ACC112 (cell line): ENCODE measurements around the gene OSBPL3.
A peak's percentile ranks its signal among the peaks of the same experiment; 100 is the strongest.

Source experiments
- H2AFZ ChIP-seq: fragments of 200-600 bp; sonication (generic); one replicate; pipeline ENCODE4 v1.6.0; 2017; ENCODE audit warnings: antibody characterized with exemption, low read length; ENCODE audit not compliant: unreplicated experiment
- H3K27ac ChIP-seq: fragments of 200-600 bp; sonication (generic); 2 replicates; pipeline ENCODE4 v1.5.1; 2014; ENCODE audit warnings: low read depth, mild to moderate bottlenecking, antibody characterized with exemption, low read length, moderate library complexity
- H3K27me3 ChIP-seq: fragments of 200-600 bp; sonication (generic); 2 replicates; pipeline ENCODE4 v1.6.1; 2014; ENCODE audit warnings: mild to moderate bottlenecking, antibody characterized with exemption, low read length, moderate library complexity, mixed read lengths; ENCODE audit not compliant: insufficient read depth
- H3K36me3 ChIP-seq: fragments of 200-600 bp; sonication (generic); 2 replicates; pipeline ENCODE4 v1.6.1; 2016; ENCODE audit warnings: mild to moderate bottlenecking, antibody characterized with exemption, low read length, moderate library complexity, mixed read lengths; ENCODE audit not compliant: insufficient read depth
- H3K4me1 ChIP-seq: fragments of 200-600 bp; sonication (generic); one replicate; pipeline ENCODE4 v1.6.1; 2016; ENCODE audit warnings: low read length, mixed read lengths; ENCODE audit not compliant: insufficient read depth, unreplicated experiment, control insufficient read depth
- H3K4me3 ChIP-seq: fragments of 200-600 bp; sonication (generic); 2 replicates; pipeline ENCODE4 v1.5.1; 2014; ENCODE audit warnings: mild to moderate bottlenecking, low read depth, low read length
- H3K79me2 ChIP-seq: fragments of 200-600 bp; sonication (generic); one replicate; pipeline ENCODE4 v1.6.0; 2016; ENCODE audit warnings: low read length; ENCODE audit not compliant: control insufficient read depth, unreplicated experiment, insufficient read depth

Gene OSBPL3

DNA sequence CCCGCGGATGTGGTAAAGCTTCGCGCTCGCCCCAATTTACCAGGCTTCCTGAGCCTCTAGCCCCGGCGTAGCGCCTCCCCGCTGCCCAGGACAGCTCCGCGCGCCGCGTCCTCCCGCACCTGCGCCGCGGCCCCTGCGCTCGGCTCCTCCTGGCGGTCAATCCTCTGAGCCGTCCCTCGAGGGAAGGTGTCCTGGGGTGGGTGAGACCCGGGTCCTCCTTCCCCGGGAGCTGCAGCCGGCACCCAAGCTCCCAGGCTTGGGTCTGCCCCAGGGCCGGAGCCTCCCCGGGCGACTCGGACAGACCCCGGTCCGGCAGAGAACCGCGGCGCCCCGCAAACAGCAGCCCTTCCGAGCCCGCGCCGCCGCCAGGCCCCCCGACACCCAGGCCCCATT, 512 bp downstream of the OSBPL3 start:
- Histone ChIP-seq H3K27me3 (no peaks in the 10 kb centered on the region), H3K4me1 (peaks cover 5% of the 10 kb centered on the region), H3K4me3 (peak overlapping the region; percentile 90), H3K27ac (no peak overlapping the region), H2AFZ (peak overlapping the region; percentile 8), H3K36me3 (no peaks in the 10 kb centered on the region), H3K79me2 (peaks cover 34% of the 10 kb centered on the region)

DNA sequence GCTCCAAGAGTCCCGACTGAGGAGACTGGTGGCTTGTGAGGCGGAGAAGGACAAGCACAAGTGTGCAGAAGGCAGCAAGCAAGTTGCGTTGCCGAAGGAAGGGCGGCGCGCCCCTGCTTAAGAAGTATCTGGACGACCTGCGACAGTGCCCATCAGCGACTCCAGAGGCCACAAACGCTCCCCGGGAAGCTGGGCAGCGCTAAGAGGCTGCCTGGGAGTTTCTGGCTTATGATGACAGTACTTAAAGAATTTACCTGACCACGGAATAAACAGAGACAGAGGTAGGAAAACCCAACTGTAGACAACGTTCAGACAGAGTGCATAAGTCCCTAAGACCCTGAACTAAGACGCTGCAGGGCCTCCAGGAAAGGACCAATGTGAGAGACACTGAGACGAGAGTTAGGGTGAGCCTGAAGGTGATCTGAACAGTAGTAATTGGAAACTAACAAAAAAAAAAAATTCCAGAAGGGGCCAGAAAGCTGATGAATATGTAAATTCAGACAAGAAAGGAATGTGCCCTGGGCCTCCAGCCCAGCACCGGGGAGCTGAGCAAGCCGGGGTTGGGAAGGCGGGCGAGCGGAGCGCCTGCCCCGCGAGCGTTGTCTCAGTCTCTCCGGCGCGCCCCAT, 1.0 kb downstream of the OSBPL3 start:
- Histone ChIP-seq H3K4me3 (peak overlapping the region; percentile 90), H3K27me3 (no peaks in the 10 kb centered on the region), H3K27ac (no peak overlapping the region), H3K4me1 (peaks cover 5% of the 10 kb centered on the region), H3K36me3 (no peaks in the 10 kb centered on the region), H2AFZ (no peak overlapping the region), H3K79me2 (peaks cover 38% of the 10 kb centered on the region)

DNA sequence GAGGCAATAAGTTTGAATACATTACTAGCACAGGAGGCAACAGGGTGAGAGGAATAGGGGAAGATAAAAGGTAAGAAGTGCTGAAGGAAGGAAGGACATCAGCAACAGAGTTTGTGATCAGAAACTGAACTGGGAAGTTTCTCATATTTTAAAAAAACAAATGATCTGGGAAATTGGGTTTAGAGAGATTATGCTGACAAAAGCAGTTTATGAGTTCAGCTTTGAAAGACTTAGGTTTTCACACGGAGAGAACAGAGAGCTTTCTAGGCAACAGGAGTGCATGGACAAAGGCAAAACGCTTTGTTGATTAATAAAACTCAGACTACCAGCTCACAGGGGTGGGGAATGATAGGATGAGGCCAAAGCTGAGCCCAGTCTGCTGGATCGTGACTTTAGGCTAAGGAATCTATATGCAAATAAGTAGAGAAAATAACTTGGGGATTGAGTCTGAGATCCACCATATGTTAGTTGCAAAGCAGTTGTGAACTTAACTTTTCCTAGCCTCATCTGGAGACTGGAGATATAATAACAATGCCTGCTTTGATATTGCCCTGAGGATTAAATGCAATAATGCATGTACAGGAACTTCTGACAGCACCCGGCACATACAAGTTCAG, 4.2 kb downstream of the OSBPL3 start:
- Histone ChIP-seq H3K36me3 (no peaks in the 10 kb centered on the region), H2AFZ (no peak overlapping the region), H3K27me3 (no peaks in the 10 kb centered on the region), H3K79me2 (peaks cover 56% of the 10 kb centered on the region), H3K4me3 (no peak overlapping the region), H3K4me1 (peaks cover 26% of the 10 kb centered on the region), H3K27ac (no peak overlapping the region)

DNA sequence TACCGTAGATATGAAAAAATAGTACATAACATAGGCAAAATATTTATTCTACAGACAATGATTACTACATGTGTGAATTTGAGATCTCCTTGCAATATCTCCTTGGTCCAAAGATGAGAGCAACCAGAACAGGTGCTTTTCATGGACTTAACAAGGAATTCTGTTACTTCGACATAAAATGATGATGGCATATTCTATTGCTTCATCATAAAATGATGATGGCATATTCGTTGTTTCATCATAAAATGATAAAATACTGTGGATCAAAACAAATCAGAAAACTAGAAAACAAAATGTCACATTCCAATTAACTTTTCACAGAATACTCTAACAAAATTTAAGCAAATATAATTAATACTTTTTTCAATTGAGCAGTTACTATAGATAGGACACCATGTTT, 4.8 kb downstream of the OSBPL3 start:
- H3K79me2 ChIP-seq = peaks cover 59% of the 10 kb centered on the region
- no peaks in the 10 kb centered on the region for H3K27me3 ChIP-seq
- peaks cover 29% of the 10 kb centered on the region for H3K4me1 ChIP-seq
- H3K4me3 ChIP-seq = no peak overlapping the region
- H3K27ac ChIP-seq = no peak overlapping the region
- no peak overlapping the region for H2AFZ ChIP-seq
- H3K36me3 ChIP-seq = no peaks in the 10 kb centered on the region

DNA sequence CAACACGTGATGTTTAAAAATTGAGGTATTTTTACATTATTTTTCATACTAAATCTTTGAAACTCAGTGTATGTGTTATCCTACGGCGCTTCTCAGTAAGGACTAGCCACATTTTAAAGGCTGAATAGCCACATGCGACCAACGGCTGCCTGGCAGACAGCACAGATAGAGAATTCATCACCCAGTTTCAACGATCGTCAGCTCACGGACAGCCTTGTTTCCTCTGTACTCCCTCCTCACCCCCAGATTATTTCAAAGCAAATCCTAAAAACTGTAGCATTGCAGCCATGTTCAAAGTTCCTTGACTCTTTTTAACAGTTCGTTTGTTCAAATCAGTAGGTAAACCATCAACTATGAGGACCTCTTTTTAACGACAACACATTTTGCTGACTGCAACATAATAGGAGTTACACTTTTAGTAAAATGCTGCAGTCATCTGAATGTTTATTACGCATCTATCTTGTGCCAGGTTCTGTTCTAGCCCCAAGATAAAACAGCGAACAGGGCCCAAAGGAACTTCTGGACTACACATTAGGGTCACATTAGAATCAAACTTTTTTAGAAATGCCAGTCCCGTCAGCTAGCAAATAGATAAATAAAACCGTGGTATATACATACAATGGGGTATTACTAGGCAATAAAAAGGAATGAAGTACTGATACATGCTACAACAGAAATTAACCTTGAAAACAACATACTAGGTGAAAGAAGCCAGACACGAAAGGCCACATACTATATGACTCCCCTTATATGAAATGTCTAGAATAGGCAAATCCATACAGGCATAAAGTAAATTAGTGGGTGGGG, 5.7 kb downstream of the OSBPL3 start:
- Histone ChIP-seq H3K79me2 (peaks cover 61% of the 10 kb centered on the region), H3K4me3 (no peak overlapping the region), H3K4me1 (peaks cover 29% of the 10 kb centered on the region)

DNA sequence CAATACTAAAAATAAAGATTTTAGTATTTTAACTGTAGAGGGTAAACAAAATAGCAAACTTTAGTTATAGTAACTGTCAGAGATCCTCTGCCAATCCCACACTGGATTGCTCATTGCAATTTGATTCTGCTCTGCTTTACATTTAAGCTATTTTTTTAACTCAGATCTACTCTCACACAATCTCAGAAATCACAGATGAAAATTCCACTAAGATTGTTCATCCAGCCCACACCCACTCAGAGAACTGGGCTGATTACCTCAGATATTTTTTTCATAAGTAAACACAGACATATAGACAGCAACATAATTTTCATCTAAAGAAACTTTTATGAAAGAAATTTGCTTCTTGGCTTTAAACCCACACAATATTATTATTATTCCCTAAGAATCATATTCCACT, 7.0 kb downstream of the OSBPL3 start:
- Histone ChIP-seq H3K27me3 (no peaks in the 10 kb centered on the region), H3K4me1 (peaks cover 29% of the 10 kb centered on the region), H3K79me2 (peaks cover 49% of the 10 kb centered on the region), H3K27ac (peak overlapping the region; percentile 5), H3K36me3 (no peaks in the 10 kb centered on the region), H3K4me3 (no peak overlapping the region), H2AFZ (no peak overlapping the region)

More for the DNA sequence above, 5.7 kb downstream of the OSBPL3 start:
- H3K36me3 ChIP-seq = no peaks in the 10 kb centered on the region
- H3K27ac ChIP-seq = no peak overlapping the region
- no peak overlapping the region for H2AFZ ChIP-seq
- no peaks in the 10 kb centered on the region for H3K27me3 ChIP-seq

DNA sequence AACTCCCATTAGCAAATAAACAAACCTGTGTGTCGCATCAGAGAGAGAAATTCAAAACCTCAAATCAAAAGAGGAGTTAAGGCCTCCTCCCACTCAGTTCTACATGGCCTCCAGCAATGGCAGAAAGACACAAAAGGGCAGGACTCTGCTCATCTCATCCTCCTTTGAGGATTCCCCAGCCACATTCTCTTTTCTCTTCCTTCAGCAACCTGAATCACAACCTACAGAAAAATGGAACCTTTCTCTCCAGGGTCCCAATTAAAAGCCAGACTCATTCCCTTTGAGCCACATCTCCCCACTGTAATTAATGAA, 7.9 kb downstream of the OSBPL3 start:
- no peaks in the 10 kb centered on the region for H3K27me3 ChIP-seq
- H3K36me3 ChIP-seq = no peaks in the 10 kb centered on the region
- H3K4me3 ChIP-seq = no peak overlapping the region
- peaks cover 29% of the 10 kb centered on the region for H3K4me1 ChIP-seq
- no peak overlapping the region for H2AFZ ChIP-seq
- H3K79me2 ChIP-seq = peaks cover 43% of the 10 kb centered on the region
- H3K27ac ChIP-seq = no peak overlapping the region

DNA sequence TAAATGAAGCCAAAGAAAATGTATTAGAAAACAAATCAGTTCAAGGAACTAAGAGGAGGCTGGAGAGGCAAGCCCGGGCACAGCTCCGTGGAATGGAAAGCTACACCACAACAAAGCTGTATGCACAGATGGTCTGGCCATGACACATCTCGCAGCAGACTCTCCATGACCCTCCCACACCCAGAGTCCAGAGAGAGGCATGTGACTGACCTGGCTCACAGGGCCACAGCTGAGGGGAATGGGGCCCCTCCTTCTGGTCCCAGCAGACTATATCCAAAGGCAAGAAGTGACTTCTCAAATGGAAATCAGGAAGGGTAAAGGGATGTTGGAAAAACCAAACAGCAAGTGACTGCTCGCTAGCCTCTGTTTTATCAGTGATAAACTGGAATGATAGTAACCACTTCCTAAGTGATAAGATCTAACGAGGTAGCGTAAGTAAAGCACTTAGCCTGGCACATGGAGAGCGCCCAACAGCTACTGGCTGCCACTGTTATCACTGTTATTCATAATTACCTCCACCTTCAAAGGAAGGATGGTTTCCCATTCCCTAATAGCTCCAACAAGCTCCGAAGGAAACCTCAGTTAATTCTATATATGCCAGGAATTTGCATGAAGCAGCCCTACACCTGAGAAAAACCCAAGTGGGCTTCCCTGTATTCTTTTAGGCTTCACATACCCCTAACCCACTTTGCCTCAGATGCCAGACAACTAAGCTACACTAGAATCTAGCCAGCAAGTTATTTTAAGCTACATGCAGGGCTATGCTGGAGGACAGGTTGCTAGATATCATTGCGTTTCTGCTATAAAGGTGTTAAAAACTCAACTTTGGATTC, 8.4 kb downstream of the OSBPL3 start:
- Histone ChIP-seq H2AFZ (no peak overlapping the region), H3K27ac (no peak overlapping the region), H3K36me3 (no peaks in the 10 kb centered on the region), H3K4me3 (no peak overlapping the region), H3K4me1 (peaks cover 29% of the 10 kb centered on the region), H3K27me3 (no peaks in the 10 kb centered on the region), H3K79me2 (peaks cover 40% of the 10 kb centered on the region)

DNA sequence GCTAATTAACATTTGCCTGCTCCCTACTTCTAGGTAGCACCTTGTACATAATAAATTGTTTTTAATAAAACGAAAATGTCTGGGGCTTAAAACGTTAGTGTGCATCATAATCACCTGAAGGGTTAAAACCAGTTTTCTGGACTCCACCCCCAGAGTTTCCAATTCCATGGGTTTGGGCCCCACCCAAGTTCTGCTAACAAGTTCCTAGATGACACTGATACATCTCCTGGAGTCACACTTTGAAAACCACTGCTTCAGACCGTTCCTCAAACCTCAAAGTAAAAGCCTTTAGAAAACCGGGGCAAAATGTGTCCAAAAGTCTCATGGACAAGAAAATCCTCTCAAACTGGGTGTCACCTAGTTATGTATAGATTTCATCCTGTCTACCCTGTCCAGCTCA, 9.3 kb downstream of the OSBPL3 start:
- peaks cover 44% of the 10 kb centered on the region for H3K79me2 ChIP-seq
- no peak overlapping the region for H2AFZ ChIP-seq
- H3K4me3 ChIP-seq = no peak overlapping the region
- H3K4me1 ChIP-seq = peaks cover 29% of the 10 kb centered on the region
- no peaks in the 10 kb centered on the region for H3K27me3 ChIP-seq
- H3K36me3 ChIP-seq = no peaks in the 10 kb centered on the region
- peak overlapping the region; percentile 49 for H3K27ac ChIP-seq

DNA sequence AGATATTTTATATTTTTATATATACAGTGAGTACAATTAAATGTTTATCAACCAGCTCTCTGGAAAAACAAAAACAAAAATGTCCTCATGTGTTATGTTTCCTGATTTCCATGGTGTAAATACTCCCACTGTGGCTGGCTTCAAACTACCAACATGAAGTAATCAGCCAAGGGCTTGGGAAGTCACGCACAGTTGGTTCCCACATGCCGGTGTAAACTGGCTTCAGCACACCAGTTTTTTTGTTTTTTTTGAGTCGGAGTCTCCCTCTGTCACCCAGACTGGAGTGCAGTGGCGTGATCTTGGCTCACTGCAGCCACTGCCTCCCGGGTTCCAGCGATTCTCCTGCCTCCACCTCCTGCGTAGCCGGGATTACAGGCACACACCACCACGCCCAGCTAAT, 11.8 kb downstream of the OSBPL3 start:
- H3K79me2 ChIP-seq = peaks cover 43% of the 10 kb centered on the region
- no peak overlapping the region for H2AFZ ChIP-seq
- H3K36me3 ChIP-seq = no peaks in the 10 kb centered on the region
- peaks cover 26% of the 10 kb centered on the region for H3K4me1 ChIP-seq
- no peak overlapping the region for H3K4me3 ChIP-seq
- no peaks in the 10 kb centered on the region for H3K27me3 ChIP-seq
- no peak overlapping the region for H3K27ac ChIP-seq
